ENCODE data around the gene AKR1B15. TPM values are rescaled to one million over a fixed set of nuclear protein-coding genes. Genes with fewer than 3 reads are reported as not detected.

Gene AKR1B15
- total RNA-seq, 1 donor from 2014 or later, result not detected

DNA sequence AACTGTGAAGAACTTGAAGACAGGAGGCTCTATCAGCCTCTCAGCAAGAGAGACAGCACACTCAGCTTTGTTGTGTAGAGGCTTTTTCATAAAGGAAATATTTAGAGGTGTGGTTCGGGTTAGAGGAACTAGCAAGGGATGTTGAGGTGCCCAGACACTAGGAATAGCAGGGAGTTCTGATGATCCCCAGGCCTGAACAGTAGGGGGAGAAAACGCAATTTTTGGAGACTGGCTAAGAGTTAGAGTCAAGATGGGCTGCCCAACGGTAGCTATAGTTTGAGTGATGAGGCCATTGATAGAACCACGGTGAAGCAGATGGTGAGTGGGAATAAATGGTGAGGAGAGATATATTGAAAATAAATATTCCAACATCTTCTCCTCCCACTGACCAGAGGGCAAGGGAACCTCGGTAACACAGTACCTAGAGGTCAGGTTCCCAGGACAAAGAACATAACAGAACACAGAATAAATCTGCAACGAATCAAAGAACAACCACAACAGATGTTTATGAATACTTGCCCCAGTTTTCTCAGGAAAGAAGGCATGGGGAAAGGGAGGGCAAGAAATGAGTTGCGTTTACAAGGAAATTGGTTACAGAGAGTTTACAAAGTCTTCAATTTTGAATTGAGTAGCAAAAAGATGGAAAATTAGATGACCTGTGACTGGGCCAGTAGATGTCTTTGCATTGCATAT, 73.5 kb downstream of the AKR1B15 start:
- peaks cover 6% of the 10 kb centered on the region for H3K4me1 ChIP-seq
- TF ChIP-seq, protein P1, sequence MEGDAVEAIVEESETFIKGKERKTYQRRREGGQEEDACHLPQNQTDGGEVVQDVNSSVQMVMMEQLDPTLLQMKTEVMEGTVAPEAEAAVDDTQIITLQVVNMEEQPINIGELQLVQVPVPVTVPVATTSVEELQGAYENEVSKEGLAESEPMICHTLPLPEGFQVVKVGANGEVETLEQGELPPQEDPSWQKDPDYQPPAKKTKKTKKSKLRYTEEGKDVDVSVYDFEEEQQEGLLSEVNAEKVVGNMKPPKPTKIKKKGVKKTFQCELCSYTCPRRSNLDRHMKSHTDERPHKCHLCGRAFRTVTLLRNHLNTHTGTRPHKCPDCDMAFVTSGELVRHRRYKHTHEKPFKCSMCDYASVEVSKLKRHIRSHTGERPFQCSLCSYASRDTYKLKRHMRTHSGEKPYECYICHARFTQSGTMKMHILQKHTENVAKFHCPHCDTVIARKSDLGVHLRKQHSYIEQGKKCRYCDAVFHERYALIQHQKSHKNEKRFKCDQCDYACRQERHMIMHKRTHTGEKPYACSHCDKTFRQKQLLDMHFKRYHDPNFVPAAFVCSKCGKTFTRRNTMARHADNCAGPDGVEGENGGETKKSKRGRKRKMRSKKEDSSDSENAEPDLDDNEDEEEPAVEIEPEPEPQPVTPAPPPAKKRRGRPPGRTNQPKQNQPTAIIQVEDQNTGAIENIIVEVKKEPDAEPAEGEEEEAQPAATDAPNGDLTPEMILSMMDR (IDR thresholded peaks at IDR 0.05; ENCODE audit: borderline replicate concordance), result no peak
- no peak overlapping the region for H3K27ac ChIP-seq (replicated peaks)
- no peak overlapping the region for H3K4me3 ChIP-seq
- DNase-seq, result no peak
- no peaks in the 10 kb centered on the region for H3K9me3 ChIP-seq (replicated peaks)
- intact Hi-C loops (cut with micrococcal nuclease), result no loop called here
- no peaks in the 10 kb centered on the region for H3K36me3 ChIP-seq
- peaks cover 40% of the 10 kb centered on the region for H3K27me3 ChIP-seq (ENCODE audit: low read depth)

DNA sequence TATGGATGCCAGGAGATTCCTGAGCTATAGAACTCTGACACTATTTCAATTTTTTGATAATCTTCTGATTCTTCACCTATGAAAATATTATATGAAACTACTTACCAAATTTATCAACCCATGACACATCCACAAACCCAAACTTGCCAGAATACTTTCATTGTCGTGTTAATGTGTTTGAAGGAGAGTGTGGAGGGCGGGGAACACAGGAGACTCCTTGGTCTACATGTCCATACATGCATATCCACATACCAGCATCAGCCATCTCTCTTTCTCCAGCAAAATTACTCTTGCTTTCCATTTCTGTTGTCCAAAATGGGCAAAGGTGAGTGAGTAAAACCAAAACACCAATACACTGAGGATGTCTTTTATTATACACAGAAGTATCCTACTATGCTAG, 74.3 kb downstream of the AKR1B15 start:
- Histone ChIP-seq H3K27me3 (ENCODE audit: low read depth) (peaks cover 44% of the 10 kb centered on the region), H3K4me1 (peaks cover 6% of the 10 kb centered on the region), H3K4me3 (no peak overlapping the region), H3K36me3 (no peaks in the 10 kb centered on the region), H3K9me3 (replicated peaks) (no peaks in the 10 kb centered on the region), H3K27ac (replicated peaks) (no peak overlapping the region)
- TF ChIP-seq, protein P1 (IDR thresholded peaks at IDR 0.05; ENCODE audit: borderline replicate concordance), result no peak
- intact Hi-C loops (cut with micrococcal nuclease), result no loop called here
- DNase-seq, result no peak

DNA sequence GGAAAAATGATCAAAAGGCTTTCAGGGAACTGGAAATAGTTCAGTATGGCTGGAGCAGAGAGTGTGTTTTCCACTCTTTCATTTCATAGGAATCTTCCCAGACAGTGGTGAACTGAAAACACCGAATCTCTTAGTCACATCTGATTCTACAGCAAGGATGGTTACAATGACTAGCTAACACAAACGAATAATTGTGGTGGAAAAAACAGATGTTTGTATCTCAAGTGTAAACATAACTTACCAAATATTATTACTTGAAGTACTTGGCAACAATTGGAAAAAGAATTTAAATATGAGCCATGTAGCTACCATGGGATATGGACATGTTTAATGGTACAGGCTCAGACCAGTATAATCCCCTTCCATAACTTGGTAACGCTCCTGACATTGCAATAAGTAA, 76.6 kb downstream of the AKR1B15 start:
- Histone ChIP-seq H3K4me1 (no peaks in the 10 kb centered on the region), H3K27ac (replicated peaks) (no peak overlapping the region), H3K36me3 (no peaks in the 10 kb centered on the region), H3K27me3 (ENCODE audit: low read depth) (peaks cover 44% of the 10 kb centered on the region), H3K9me3 (replicated peaks) (no peaks in the 10 kb centered on the region), H3K4me3 (no peak overlapping the region)
- no peak for DNase-seq
- intact Hi-C loops (cut with micrococcal nuclease), result no loop called here
- TF ChIP-seq, protein P1 (IDR thresholded peaks at IDR 0.05; ENCODE audit: borderline replicate concordance), result no peak

DNA sequence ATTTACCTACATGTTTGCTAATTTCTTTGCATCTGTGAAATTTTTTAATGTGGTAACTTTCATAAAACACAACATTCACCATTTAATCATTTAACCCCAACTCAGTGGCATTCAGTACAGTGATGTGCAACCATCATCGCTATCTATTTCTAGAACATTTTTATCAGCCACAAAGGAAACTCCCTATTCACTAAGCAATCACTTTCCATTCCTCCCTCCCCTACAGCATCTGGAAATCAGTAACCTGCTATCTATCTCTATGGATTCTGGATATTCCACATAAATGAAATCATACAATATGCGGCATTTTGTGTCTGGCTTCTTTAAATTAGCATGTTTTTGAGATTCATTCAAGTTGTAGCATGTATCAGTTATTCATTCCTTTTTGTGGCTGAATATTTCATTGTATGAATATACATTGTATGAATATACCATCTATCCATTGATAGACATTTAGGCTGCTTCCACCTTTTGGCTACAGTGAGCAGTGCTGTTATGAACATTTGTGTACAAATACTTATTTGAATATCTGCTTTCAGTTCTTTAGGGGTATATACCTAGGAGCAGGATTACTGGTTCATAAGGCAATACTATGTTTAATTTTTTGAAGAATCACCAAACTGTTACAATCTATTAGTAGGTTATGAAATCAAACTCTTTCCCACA, 78.3 kb downstream of the AKR1B15 start:
- intact Hi-C loops (cut with micrococcal nuclease), result no loop called here
- no peak overlapping the region for H3K4me3 ChIP-seq
- H3K9me3 ChIP-seq (replicated peaks), result no peaks in the 10 kb centered on the region
- TF ChIP-seq, protein P1 (IDR thresholded peaks at IDR 0.05; ENCODE audit: borderline replicate concordance), result no peak
- no peak for DNase-seq
- no peaks in the 10 kb centered on the region for H3K36me3 ChIP-seq
- H3K27me3 ChIP-seq (ENCODE audit: low read depth), result peaks cover 43% of the 10 kb centered on the region
- H3K27ac ChIP-seq (replicated peaks), result no peak overlapping the region
- H3K4me1 ChIP-seq, result no peaks in the 10 kb centered on the region

DNA sequence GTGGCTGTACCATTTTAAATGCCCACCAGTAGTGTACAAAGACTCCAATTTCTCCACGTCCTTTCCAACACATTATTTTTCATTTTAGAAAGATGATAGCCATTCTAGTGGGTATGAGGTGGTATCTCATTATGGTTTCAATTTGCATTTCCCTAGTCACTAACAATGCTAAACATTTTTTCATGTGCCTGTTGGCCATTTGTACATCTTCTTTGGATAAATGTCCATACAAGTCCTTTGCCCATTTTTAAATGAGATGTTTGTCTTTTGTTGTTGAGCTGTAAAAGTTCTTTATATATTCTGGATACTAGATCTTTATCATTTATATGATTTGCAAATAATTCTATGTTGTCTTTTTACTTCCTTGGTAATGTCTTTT, 78.9 kb downstream of the AKR1B15 start:
- no peaks in the 10 kb centered on the region for H3K36me3 ChIP-seq
- H3K27me3 ChIP-seq (ENCODE audit: low read depth), result peaks cover 37% of the 10 kb centered on the region
- no peaks in the 10 kb centered on the region for H3K9me3 ChIP-seq (replicated peaks)
- H3K27ac ChIP-seq (replicated peaks), result no peak overlapping the region
- no peaks in the 10 kb centered on the region for H3K4me1 ChIP-seq
- H3K4me3 ChIP-seq, result no peak overlapping the region
- DNase-seq, result no peak
- TF ChIP-seq, protein P1 (IDR thresholded peaks at IDR 0.05; ENCODE audit: borderline replicate concordance), result no peak
- intact Hi-C loops (cut with micrococcal nuclease), result no loop called here

Data from left ventricle myocardium inferior (tissue), 1 donor.